ENCODE measurements around the gene SNX24.

The SNX24 gene

GRCh38 chr5:122924203-122924602 lies 78.8 kb downstream of the SNX24 start:
- Histone ChIP-seq H3K36me3 (ENCODE audit: control insufficient read depth in 1 of 2, insufficient read depth in 2 of 2, low read length in 2 of 2) (no peaks in the 10 kb centered on the region), H3K9me3 (ENCODE audit: control insufficient read depth in 1 of 2, low read length in 2 of 2) (no peaks in the 10 kb centered on the region), H3K27ac (ENCODE audit: low read length) (no peak overlapping the region), H3K27me3 (ENCODE audit: low read depth, low read length) (no peaks in the 10 kb centered on the region), H3K4me1 (ENCODE audit: control insufficient read depth in 1 of 2, insufficient read depth in 2 of 2, low read length in 2 of 2) (no peaks in the 10 kb centered on the region), H3K4me3 (ENCODE audit: low read depth in 1 of 2, low read length in 2 of 2) (no peak overlapping the region)

GRCh38 chr5:122924719-122925395 lies 79.4 kb downstream of the SNX24 start:
- Histone ChIP-seq H3K36me3 (ENCODE audit: control insufficient read depth in 1 of 2, insufficient read depth in 2 of 2, low read length in 2 of 2) (no peaks in the 10 kb centered on the region), H3K4me3 (ENCODE audit: low read depth in 1 of 2, low read length in 2 of 2) (no peak overlapping the region), H3K27ac (ENCODE audit: low read length) (no peak overlapping the region), H3K4me1 (ENCODE audit: control insufficient read depth in 1 of 2, insufficient read depth in 2 of 2, low read length in 2 of 2) (no peaks in the 10 kb centered on the region), H3K27me3 (ENCODE audit: low read depth, low read length) (no peaks in the 10 kb centered on the region), H3K9me3 (ENCODE audit: control insufficient read depth in 1 of 2, low read length in 2 of 2) (no peaks in the 10 kb centered on the region)

GRCh38 chr5:122929001-122929400 lies 83.6 kb downstream of the SNX24 start:
- no peak overlapping the region for H3K4me3 ChIP-seq (ENCODE audit: low read depth in 1 of 2, low read length in 2 of 2)
- no peaks in the 10 kb centered on the region for H3K27me3 ChIP-seq (ENCODE audit: low read depth, low read length)
- H3K4me1 ChIP-seq (ENCODE audit: control insufficient read depth in 1 of 2, insufficient read depth in 2 of 2, low read length in 2 of 2) = no peaks in the 10 kb centered on the region
- no peaks in the 10 kb centered on the region for H3K9me3 ChIP-seq (ENCODE audit: control insufficient read depth in 1 of 2, low read length in 2 of 2)
- H3K27ac ChIP-seq (ENCODE audit: low read length) = no peak overlapping the region
- no peaks in the 10 kb centered on the region for H3K36me3 ChIP-seq (ENCODE audit: control insufficient read depth in 1 of 2, insufficient read depth in 2 of 2, low read length in 2 of 2)

GRCh38 chr5:122929980-122930379 lies 84.6 kb downstream of the SNX24 start:
- Histone ChIP-seq H3K9me3 (ENCODE audit: control insufficient read depth in 1 of 2, low read length in 2 of 2) (no peaks in the 10 kb centered on the region), H3K27ac (ENCODE audit: low read length) (no peak overlapping the region), H3K4me3 (ENCODE audit: low read depth in 1 of 2, low read length in 2 of 2) (no peak overlapping the region), H3K4me1 (ENCODE audit: control insufficient read depth in 1 of 2, insufficient read depth in 2 of 2, low read length in 2 of 2) (peaks cover 0 to 1% of the 10 kb centered on the region in 2 donors), H3K27me3 (ENCODE audit: low read depth, low read length) (no peaks in the 10 kb centered on the region), H3K36me3 (ENCODE audit: control insufficient read depth in 1 of 2, insufficient read depth in 2 of 2, low read length in 2 of 2) (no peaks in the 10 kb centered on the region)

- no peaks in the 10 kb centered on the region for H3K27me3 ChIP-seq (ENCODE audit: low read depth, low read length)
- H3K36me3 ChIP-seq (ENCODE audit: control insufficient read depth in 1 of 2, insufficient read depth in 2 of 2, low read length in 2 of 2) = no peaks in the 10 kb centered on the region
- H3K4me3 ChIP-seq (ENCODE audit: low read depth in 1 of 2, low read length in 2 of 2) = no peak overlapping the region
- no peaks in the 10 kb centered on the region for H3K9me3 ChIP-seq (ENCODE audit: control insufficient read depth in 1 of 2, low read length in 2 of 2)
- peaks cover 0 to 3% of the 10 kb centered on the region in 2 donors for H3K4me1 ChIP-seq (ENCODE audit: control insufficient read depth in 1 of 2, insufficient read depth in 2 of 2, low read length in 2 of 2)
- no peak overlapping the region for H3K27ac ChIP-seq (ENCODE audit: low read length)
These were observed 88.5 kb downstream of the SNX24 start for GRCh38 chr5:122933956-122934355.

GRCh38 chr5:122936088-122936487 lies 90.7 kb downstream of the SNX24 start:
- no peaks in the 10 kb centered on the region for H3K36me3 ChIP-seq (ENCODE audit: control insufficient read depth in 1 of 2, insufficient read depth in 2 of 2, low read length in 2 of 2)
- no peaks in the 10 kb centered on the region for H3K9me3 ChIP-seq (ENCODE audit: control insufficient read depth in 1 of 2, low read length in 2 of 2)
- no peak overlapping the region for H3K4me3 ChIP-seq (ENCODE audit: low read depth in 1 of 2, low read length in 2 of 2)
- H3K4me1 ChIP-seq (ENCODE audit: control insufficient read depth in 1 of 2, insufficient read depth in 2 of 2, low read length in 2 of 2) = peaks cover 0 to 3% of the 10 kb centered on the region in 2 donors
- H3K27ac ChIP-seq (ENCODE audit: low read length) = no peak overlapping the region
- H3K27me3 ChIP-seq (ENCODE audit: low read depth, low read length) = no peaks in the 10 kb centered on the region

GRCh38 chr5:122937914-122938313 lies 92.5 kb downstream of the SNX24 start:
- no peak overlapping the region for H3K4me3 ChIP-seq (ENCODE audit: low read depth in 1 of 2, low read length in 2 of 2)
- peaks cover 0 to 10% of the 10 kb centered on the region in 2 donors for H3K4me1 ChIP-seq (ENCODE audit: control insufficient read depth in 1 of 2, insufficient read depth in 2 of 2, low read length in 2 of 2)
- no peak overlapping the region for H3K27ac ChIP-seq (ENCODE audit: low read length)
- H3K36me3 ChIP-seq (ENCODE audit: control insufficient read depth in 1 of 2, insufficient read depth in 2 of 2, low read length in 2 of 2) = no peaks in the 10 kb centered on the region
- H3K9me3 ChIP-seq (ENCODE audit: control insufficient read depth in 1 of 2, low read length in 2 of 2) = no peaks in the 10 kb centered on the region
- no peaks in the 10 kb centered on the region for H3K27me3 ChIP-seq (ENCODE audit: low read depth, low read length)

GRCh38 chr5:122940890-122941289 lies 95.5 kb downstream of the SNX24 start:
- Histone ChIP-seq H3K27ac (ENCODE audit: low read length) (no peak overlapping the region), H3K4me1 (ENCODE audit: control insufficient read depth in 1 of 2, insufficient read depth in 2 of 2, low read length in 2 of 2) (peaks cover 0 to 16% of the 10 kb centered on the region in 2 donors), H3K27me3 (ENCODE audit: low read depth, low read length) (no peaks in the 10 kb centered on the region), H3K36me3 (ENCODE audit: control insufficient read depth in 1 of 2, insufficient read depth in 2 of 2, low read length in 2 of 2) (no peaks in the 10 kb centered on the region), H3K4me3 (ENCODE audit: low read depth in 1 of 2, low read length in 2 of 2) (no peak overlapping the region), H3K9me3 (ENCODE audit: control insufficient read depth in 1 of 2, low read length in 2 of 2) (no peaks in the 10 kb centered on the region)

GRCh38 chr5:122941737-122942136 lies 96.3 kb downstream of the SNX24 start:
- Histone ChIP-seq H3K9me3 (ENCODE audit: control insufficient read depth in 1 of 2, low read length in 2 of 2) (no peaks in the 10 kb centered on the region), H3K27ac (ENCODE audit: low read length) (no peak overlapping the region), H3K4me3 (ENCODE audit: low read depth in 1 of 2, low read length in 2 of 2) (no peak overlapping the region), H3K27me3 (ENCODE audit: low read depth, low read length) (no peaks in the 10 kb centered on the region), H3K36me3 (ENCODE audit: control insufficient read depth in 1 of 2, insufficient read depth in 2 of 2, low read length in 2 of 2) (no peaks in the 10 kb centered on the region), H3K4me1 (ENCODE audit: control insufficient read depth in 1 of 2, insufficient read depth in 2 of 2, low read length in 2 of 2) (peaks cover 0 to 16% of the 10 kb centered on the region in 2 donors)

- H3K4me1 ChIP-seq (ENCODE audit: control insufficient read depth in 1 of 2, insufficient read depth in 2 of 2, low read length in 2 of 2) = peaks cover 0 to 16% of the 10 kb centered on the region in 2 donors
- no peaks in the 10 kb centered on the region for H3K9me3 ChIP-seq (ENCODE audit: control insufficient read depth in 1 of 2, low read length in 2 of 2)
- no peaks in the 10 kb centered on the region for H3K36me3 ChIP-seq (ENCODE audit: control insufficient read depth in 1 of 2, insufficient read depth in 2 of 2, low read length in 2 of 2)
- H3K27me3 ChIP-seq (ENCODE audit: low read depth, low read length) = no peaks in the 10 kb centered on the region
- H3K27ac ChIP-seq (ENCODE audit: low read length) = no peak overlapping the region
- no peak overlapping the region for H3K4me3 ChIP-seq (ENCODE audit: low read depth in 1 of 2, low read length in 2 of 2)
These were observed 96.9 kb downstream of the SNX24 start for GRCh38 chr5:122942164-122942914.

- H3K4me3 ChIP-seq (ENCODE audit: low read depth in 1 of 2, low read length in 2 of 2) = no peak overlapping the region
- H3K36me3 ChIP-seq (ENCODE audit: control insufficient read depth in 1 of 2, insufficient read depth in 2 of 2, low read length in 2 of 2) = no peaks in the 10 kb centered on the region
- H3K9me3 ChIP-seq (ENCODE audit: control insufficient read depth in 1 of 2, low read length in 2 of 2) = no peaks in the 10 kb centered on the region
- no peak overlapping the region for H3K27ac ChIP-seq (ENCODE audit: low read length)
- H3K4me1 ChIP-seq (ENCODE audit: control insufficient read depth in 1 of 2, insufficient read depth in 2 of 2, low read length in 2 of 2) = peaks cover 0 to 16% of the 10 kb centered on the region in 2 donors
- H3K27me3 ChIP-seq (ENCODE audit: low read depth, low read length) = no peaks in the 10 kb centered on the region
These were observed 97.8 kb downstream of the SNX24 start for GRCh38 chr5:122943050-122943698.
